ENCODE data around the gene PLCB3. TPM values are rescaled to one million over a fixed set of nuclear protein-coding genes. Genes with fewer than 3 reads are reported as not detected.

PLCB3 gene
- total and polyA plus RNA-seq, 2 of the 13 experiments (the other 11 are each of a cell fraction or from before 2014, with no cell fraction given): 7.5 to 13.8 TPM

- TF ChIP-seq SALL2 (CRISPR knock-in tag; IDR thresholded peaks at IDR 0.05) (0 out of 2 replicates have a peak, but pooled peaks have one; percentile 40), MIER3 (CRISPR knock-in tag; IDR thresholded peaks at IDR 0.05; ENCODE audit: borderline replicate concordance) (no peak; the same call in 1 of the 2 replicates), ZNF724P (CRISPR knock-in tag; IDR thresholded peaks at IDR 0.05; ENCODE audit: borderline replicate concordance) (no peak), ZXDC (CRISPR knock-in tag; IDR thresholded peaks at IDR 0.05) (no peak), ZNF841 (CRISPR knock-in tag; IDR thresholded peaks at IDR 0.05; ENCODE audit: borderline replicate concordance) (no peak), NFYC (CRISPR knock-in tag; IDR thresholded peaks at IDR 0.05) (peak; percentile 27; the same call in 1 of the 2 replicates), ZNF121 (CRISPR knock-in tag; IDR thresholded peaks at IDR 0.05) (no peak), ZNF883 (CRISPR knock-in tag; IDR thresholded peaks at IDR 0.05; ENCODE audit: not compliant biosample characterization) (no peak), HMG20B (CRISPR knock-in tag; conservative IDR thresholded peaks at IDR 0.05) (no peak; the same call in 1 of the 2 replicates), THAP7 (CRISPR knock-in tag; IDR thresholded peaks at IDR 0.05) (no peak), MEF2D (CRISPR knock-in tag; IDR thresholded peaks at IDR 0.05) (no peak; the same call in 1 of the 2 replicates), POGK (CRISPR knock-in tag; conservative IDR thresholded peaks at IDR 0.05) (peak; percentile 38; the same call in 1 of the 2 replicates), ZNF546 (CRISPR knock-in tag; conservative IDR thresholded peaks at IDR 0.05) (no peak), KLF6 (CRISPR knock-in tag; IDR thresholded peaks at IDR 0.05) (peak; percentile 56; the same call in 1 of the 2 replicates), PAXIP1 (CRISPR knock-in tag; conservative IDR thresholded peaks at IDR 0.05) (peak; percentile 88), SRSF4 (IDR thresholded peaks at IDR 0.05; ENCODE audit: low read depth, low read length, poor library complexity, severe bottlenecking) (no peak), BRF2 (CRISPR knock-in tag; IDR thresholded peaks at IDR 0.05) (no peak), GTF2F1 (IDR thresholded peaks at IDR 0.05; ENCODE audit: low read length) (no peak)
These were observed 13.8 kb upstream of the PLCB3 start (continued) for GRCh38 chr11:64237484-64237951.
